22Rv1 (cell line): ENCODE data around the gene SFXN2.

Source experiments
- CTCF ChIP-seq: fragments of 450-650 bp; IDR thresholded peaks from 2 replicates; pipeline ENCODE4 v1.5.1; 2017; ENCODE audit warnings: mild to moderate bottlenecking
- ZFX ChIP-seq: fragments of 450-650 bp; IDR thresholded peaks from 2 replicates; pipeline ENCODE4 v1.6.1; 2017; ENCODE audit warnings: antibody characterized with exemption, borderline replicate concordance

- TF ChIP-seq CTCF (no peak), ZFX (no peak)
Measured at GRCh38 chr10:102741726-102742237, 27.3 kb downstream of the SFXN2 start.
